GM18909 (cell line): ENCODE measurements around the gene PCDHGB5.

ENCODE experiments used
- ATAC-seq: cut with Tn5 transposase; IDR thresholded peaks from one replicate; pipeline ENCODE4 v1.9.1; 2021; ENCODE audit warnings: mild to moderate bottlenecking; ENCODE audit not compliant: unreplicated experiment, poor library complexity

The PCDHGB5 gene

GRCh38 chr5:141437221-141437620, 39.5 kb downstream of the PCDHGB5 start:
- no peak for ATAC-seq

DNA sequence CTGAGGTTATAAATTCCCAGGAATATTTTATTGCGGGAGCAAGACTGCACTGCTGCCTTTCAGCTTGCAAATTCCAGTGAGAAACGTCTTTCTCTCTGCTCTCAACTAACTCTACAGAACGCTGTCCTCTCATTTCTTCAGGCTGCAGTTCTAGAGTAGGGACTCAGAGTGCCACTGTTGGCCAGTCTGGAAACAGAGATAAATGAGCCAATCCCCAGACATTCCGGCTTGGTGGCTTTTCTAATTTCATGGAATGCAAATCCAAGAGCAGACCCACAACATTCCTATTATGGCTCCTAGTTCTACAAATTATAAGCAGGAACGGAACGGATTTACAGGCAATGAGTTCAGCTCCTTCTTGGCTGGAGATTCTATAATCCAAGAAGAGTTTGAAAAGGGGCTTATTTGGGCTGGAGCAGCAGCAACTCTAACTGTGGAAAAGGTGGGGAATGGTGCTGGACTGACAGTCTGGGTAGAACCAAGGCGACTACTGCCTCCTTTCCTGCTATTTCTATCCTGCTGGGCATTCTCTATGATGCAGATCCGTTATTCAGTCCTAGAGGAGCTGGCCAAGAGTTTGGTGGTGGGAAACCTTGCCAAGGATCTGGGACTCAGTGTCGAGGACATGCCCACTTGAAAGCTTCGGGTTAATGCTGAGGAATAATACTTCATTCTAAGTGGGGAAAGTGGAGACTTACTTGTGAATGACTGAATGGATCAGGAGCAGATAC, 41.8 kb downstream of the PCDHGB5 start:
- no peak for ATAC-seq

DNA sequence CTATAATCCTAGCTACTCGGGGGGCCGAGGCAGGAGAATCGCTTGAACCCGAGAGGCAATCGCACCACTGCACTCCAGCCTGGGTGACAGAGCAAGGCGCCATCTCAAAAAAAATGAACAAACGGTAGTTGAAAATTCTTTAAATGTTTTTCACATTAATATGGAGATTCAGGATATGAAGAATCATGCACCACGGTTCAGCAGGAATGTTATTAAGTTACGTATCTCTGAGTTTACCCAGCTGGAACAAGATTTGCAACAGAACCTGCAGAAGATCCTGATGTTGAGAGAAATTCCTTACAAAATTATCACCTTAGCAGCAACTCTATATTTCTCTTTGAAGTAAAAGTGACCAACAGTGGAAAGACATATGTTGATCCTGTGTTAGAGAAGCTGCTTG, 42.6 kb downstream of the PCDHGB5 start:
- ATAC-seq: no peak

GRCh38 chr5:141441571-141442170, 43.9 kb downstream of the PCDHGB5 start:
- ATAC-seq: no peak
